Endothelial cell of umbilical vein (primary cell): ENCODE data around the gene ITGA11. TPM values are rescaled to one million over a fixed set of nuclear protein-coding genes. Genes with fewer than 3 reads are reported as not detected.

ENCODE experiments used
- BruUV-seq: library from RNA; stranded (reverse); fragments of 400-500 nt; replicated peaks from 2 replicates; lab custom pipeline; 2021; lab: Mats Ljungman, UMichigan
- CTCF ChIA-PET: fragments of 300-600, 350-600 bp; sonication (Branson Sonifier 250); formaldehyde crosslinking; loops from one replicate; lab custom pipeline; 2021; ENCODE audit warnings: antibody characterized with exemption, inconsistent platforms; lab: Charles Lee
- POLR2A ChIA-PET: fragments of 300-600, 350-600 bp; sonication (Branson Sonifier 250); formaldehyde crosslinking; loops from one replicate; lab custom pipeline; 2021; ENCODE audit warnings: antibody characterized with exemption, inconsistent platforms; lab: Charles Lee
- DNase-seq: peaks from one replicate; pipeline ENCODE4 v3.0.0-alpha.2; 2011; ENCODE audit warnings: low read depth, low spot score
- FAIRE-seq: peaks from 2 replicates; lab custom pipeline; 2011; peaks lifted over from hg19 to GRCh38; lab: Jason Lieb, UNC
- H2AFZ ChIP-seq: 2 replicates; pipeline ENCODE4 v1.6.0; 2012; ENCODE audit warnings: low read depth, low read length, control low read depth, inconsistent platforms
- H3K27ac ChIP-seq: 2 replicates; pipeline ENCODE4 v1.5.1; 2011; ENCODE audit warnings: low read depth, mild to moderate bottlenecking, control low read depth, low read length, moderate library complexity; ENCODE audit not compliant: insufficient read depth
- H3K27me3 ChIP-seq, 2 experiments: 2 replicates each; pipeline versions ENCODE4 v1.6.0 to v1.6.1; 2011; ENCODE audit warnings: low read length in 2 of 2, mixed read lengths in 1 of 2; ENCODE audit not compliant: control insufficient read depth in 2 of 2, insufficient read depth in 2 of 2
- H3K36me3 ChIP-seq, 2 experiments: 2 replicates in 1 of 2; 3 replicates in 1 of 2; pipeline ENCODE4 v1.5.1; 2011; ENCODE audit warnings: low read length in 2 of 2, mild to moderate bottlenecking in 1 of 2, moderate library complexity in 1 of 2; ENCODE audit not compliant: control insufficient read depth in 2 of 2, insufficient read depth in 2 of 2; ENCODE audit errors: extremely low read depth in 1 of 2
- H3K4me1 ChIP-seq: 3 replicates; pipeline ENCODE4 v1.5.1; 2011; ENCODE audit warnings: mild to moderate bottlenecking, low read length; ENCODE audit not compliant: control insufficient read depth, insufficient read depth; ENCODE audit errors: extremely low read depth
- H3K4me2 ChIP-seq: 2 replicates; pipeline ENCODE4 v1.6.1; 2011; ENCODE audit warnings: low read length, control low read depth, mixed read lengths; ENCODE audit not compliant: insufficient read depth
- H3K4me3 ChIP-seq, 3 experiments: fragments of 200-600 bp in 1 of 3; sonication (generic), shearing (Covaris generic) in 1 of 3; replicated peaks in 1 of 3; 2 replicates each; pipeline ENCODE4 v1.5.1; 2011 to 2016; ENCODE audit warnings: control low read depth in 3 of 3, low read length in 3 of 3, mild to moderate bottlenecking in 2 of 3, inconsistent platforms in 1 of 3, low read depth in 1 of 3, moderate library complexity in 1 of 3; ENCODE audit not compliant: insufficient read depth in 1 of 3
- H3K79me2 ChIP-seq: 2 replicates; pipeline ENCODE4 v1.6.0; 2012; ENCODE audit warnings: low read length, inconsistent platforms; ENCODE audit not compliant: control insufficient read depth, insufficient read depth
- H3K9ac ChIP-seq: replicated peaks from 2 replicates; pipeline ENCODE3; 2011; ENCODE audit warnings: low read length, control low read depth; ENCODE audit not compliant: insufficient read depth; ENCODE audit errors: extremely low read depth
- H3K9me1 ChIP-seq: replicated peaks from 3 replicates; pipeline ENCODE4 v1.6.0; 2011; ENCODE audit warnings: mild to moderate bottlenecking, low read length; ENCODE audit not compliant: control insufficient read depth, insufficient read depth; ENCODE audit errors: extremely low read depth
- H3K9me3 ChIP-seq: replicated peaks from 2 replicates; pipeline ENCODE4 v1.5.1; 2012; ENCODE audit warnings: low read length, inconsistent platforms; ENCODE audit not compliant: control insufficient read depth, insufficient read depth
- H4K20me1 ChIP-seq: replicated peaks from 2 replicates; pipeline ENCODE3; 2011; ENCODE audit warnings: mild to moderate bottlenecking, low read length; ENCODE audit not compliant: control insufficient read depth, insufficient read depth; ENCODE audit errors: extremely low read depth
- CTCF ChIP-seq, 2 donors: IDR thresholded peaks; 1 replicate in 1 of 2; 2 replicates in 1 of 2; pipeline ENCODE4 v1.5.1; 2011; ENCODE audit warnings: low read length in 2 of 2, mild to moderate bottlenecking in 2 of 2, moderate library complexity in 2 of 2, control low read depth in 1 of 2, inconsistent platforms in 1 of 2, low read depth in 1 of 2; ENCODE audit not compliant: insufficient read depth in 1 of 2; ENCODE audit errors: extremely low read depth in 1 of 2
- EZH2 ChIP-seq: IDR thresholded peaks from 2 replicates; pipeline ENCODE4 v1.6.1; 2012; ENCODE audit warnings: borderline replicate concordance, low read depth, mild to moderate bottlenecking, moderate library complexity, low read length, inconsistent platforms; ENCODE audit not compliant: severe bottlenecking
- FOS ChIP-seq: IDR thresholded peaks from 2 replicates; pipeline ENCODE4 v1.6.1; 2011; ENCODE audit warnings: mild to moderate bottlenecking, low read length, moderate library complexity, borderline replicate concordance; ENCODE audit not compliant: insufficient read depth
- GATA2 ChIP-seq: IDR thresholded peaks from 2 replicates; pipeline ENCODE4 v1.7.0; 2011; ENCODE audit warnings: low read depth, mild to moderate bottlenecking, moderate library complexity, mixed read lengths, low read length; ENCODE audit not compliant: insufficient read length, insufficient read depth
- JUN ChIP-seq: IDR thresholded peaks from 2 replicates; pipeline ENCODE4 v1.6.1; 2011; ENCODE audit warnings: borderline replicate concordance, low read depth; ENCODE audit not compliant: insufficient read length, insufficient read depth
- MAX ChIP-seq: IDR thresholded peaks from 2 replicates; pipeline ENCODE4 v1.6.1; 2011; ENCODE audit not compliant: insufficient read depth, insufficient read length
- MYC ChIP-seq: IDR thresholded peaks from one replicate; pipeline ENCODE4 v1.6.1; 2011; ENCODE audit warnings: mild to moderate bottlenecking, low read depth, low read length
- POLR2A ChIP-seq: IDR thresholded peaks from 2 replicates; pipeline ENCODE4 v1.6.1; 2012; ENCODE audit warnings: low read depth, mild to moderate bottlenecking, control low read depth, low read length
- POLR2AphosphoS5 ChIP-seq: IDR thresholded peaks from 2 replicates; pipeline ENCODE4 v1.6.1; 2012; ENCODE audit warnings: low read depth, mild to moderate bottlenecking, control low read depth, low read length, moderate library complexity; ENCODE audit not compliant: insufficient read depth
- dilution Hi-C: fragments of 300-500 bp; cut with MboI; formaldehyde crosslinking; loops from one replicate; pipeline ENCODE4 v1.15.0; 2019; ENCODE audit warnings: low sequenced_read_pairs; ENCODE audit not compliant: extremely low pct_ligation_motif_present
- intact Hi-C: fragments of 100-400 bp; cut with micrococcal nuclease; formaldehyde crosslinking; loops from one replicate; pipeline ENCODE4 v1.10.0; 2022
- polyA plus RNA-seq, 4 experiments: library from polyadenylated mRNA; depleted of rRNA in 3 of 4; stranded (reverse) in 3 of 4; unstranded in 1 of 4; fragments of >200 nt; gene quantifications; 2 replicates each; pipeline versions ENCODE4 v1.2.1 to v1.2.3, GENCODE V29; 2011 to 2012; ENCODE audit warnings: missing spikeins in 1 of 4
- total RNA-seq: library from RNA; stranded (reverse); gene quantifications from 2 replicates; pipeline ENCODE4 v1.2.3, GENCODE V29; 2021

ITGA11 gene
- total and polyA plus RNA-seq, 2 donors (not counting 3 experiments of a cell fraction or from before 2014, with no cell fraction given) = 0.18 to 1.0 TPM

DNA sequence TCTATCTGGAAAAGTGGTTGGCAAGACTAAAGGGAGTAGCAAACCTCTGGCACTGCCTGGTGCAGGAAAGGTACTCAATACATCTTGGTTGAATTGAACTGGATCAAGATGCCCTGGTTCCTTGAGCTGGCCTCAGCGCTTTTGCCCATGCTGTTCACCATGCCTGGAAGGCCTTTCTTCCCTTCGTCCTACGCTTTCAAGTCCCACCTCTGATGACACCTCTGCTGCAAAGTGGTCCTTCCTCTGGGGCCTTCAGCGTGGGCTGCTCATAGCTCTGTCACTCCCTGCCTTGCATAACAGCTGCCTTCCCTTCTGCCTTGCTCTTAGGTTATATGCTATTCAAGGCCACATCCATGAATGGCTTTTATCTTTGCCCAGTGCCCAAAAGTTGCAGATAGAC lies 23.0 kb downstream of the ITGA11 start:
- Histone ChIP-seq H4K20me1 (no peaks in the 10 kb centered on the region), H3K79me2 (no peaks in the 10 kb centered on the region), H3K27me3 (peaks cover 0 to 6% of the 10 kb centered on the region in 2 experiments), H3K36me3 (no peaks in the 10 kb centered on the region), H3K9ac (no peak overlapping the region), H3K4me3 (no peak overlapping the region), H3K4me1 (no peaks in the 10 kb centered on the region), H2AFZ (no peak overlapping the region), H3K4me2 (no peak overlapping the region), H3K27ac (no peak overlapping the region), H3K9me1 (no peaks in the 10 kb centered on the region), H3K9me3 (no peaks in the 10 kb centered on the region)
- CTCF ChIA-PET = interaction anchor here (0.7 kb wide), 1 partner anchor 151 kb away, joined by 3 read pairs; no protein-coding TSS in a partner anchor
- POLR2A ChIA-PET = no interaction called here
- no peak for FAIRE-seq
- no TSS peak for BruUV-seq
- dilution Hi-C loops = no loop called here
- intact Hi-C loops = no loop called here
- no peak for DNase-seq
- no peak for TF ChIP-seq POLR2AphosphoS5
- no peak for TF ChIP-seq POLR2A
- TF ChIP-seq JUN = no peak
- TF ChIP-seq MAX = no peak
- TF ChIP-seq MYC = no peak
- TF ChIP-seq CTCF (IDR thresholded peaks at IDR 0.05; ENCODE audit: extremely low read depth in 1 of 2, insufficient read depth in 1 of 2, low read depth in 1 of 2, low read length in 2 of 2) = no peak
- no peak for TF ChIP-seq EZH2
- TF ChIP-seq FOS = no peak
- TF ChIP-seq GATA2 = no peak
